AG09309 (cell line): ENCODE data around the gene SDF2.
A peak's percentile ranks its signal among the peaks of the same experiment; 100 is the strongest.

Experiments used
- DNase-seq: peaks from one replicate; pipeline ENCODE4 v3.0.0-alpha.2; 2010; ENCODE audit warnings: low read depth
- H3K4me3 ChIP-seq: 2 replicates; pipeline ENCODE4 v1.5.1; 2011; ENCODE audit warnings: mild to moderate bottlenecking, low read depth, low read length, moderate library complexity; ENCODE audit not compliant: control insufficient read depth
- TF ChIP-seq, protein P1 (sequence below): IDR thresholded peaks from 2 replicates; pipeline ENCODE4 v1.5.1; 2011; ENCODE audit warnings: mild to moderate bottlenecking, low read depth, low read length, inconsistent platforms; ENCODE audit not compliant: insufficient read depth, control insufficient read depth; ENCODE audit errors: missing control alignments

The SDF2 gene

GRCh38 chr17:28661635-28662526 lies at the start of gene SDF2, which contains the start of gene SUPT6H:
Gene SDF2 (minus strand): TSS chr17:28661906. CDS start chr17:28661876, 30 bp downstream.
Gene SUPT6H (plus strand): TSS chr17:28662205. CDS start chr17:28673402, 11,197 bp downstream.
- TF ChIP-seq, protein P1, sequence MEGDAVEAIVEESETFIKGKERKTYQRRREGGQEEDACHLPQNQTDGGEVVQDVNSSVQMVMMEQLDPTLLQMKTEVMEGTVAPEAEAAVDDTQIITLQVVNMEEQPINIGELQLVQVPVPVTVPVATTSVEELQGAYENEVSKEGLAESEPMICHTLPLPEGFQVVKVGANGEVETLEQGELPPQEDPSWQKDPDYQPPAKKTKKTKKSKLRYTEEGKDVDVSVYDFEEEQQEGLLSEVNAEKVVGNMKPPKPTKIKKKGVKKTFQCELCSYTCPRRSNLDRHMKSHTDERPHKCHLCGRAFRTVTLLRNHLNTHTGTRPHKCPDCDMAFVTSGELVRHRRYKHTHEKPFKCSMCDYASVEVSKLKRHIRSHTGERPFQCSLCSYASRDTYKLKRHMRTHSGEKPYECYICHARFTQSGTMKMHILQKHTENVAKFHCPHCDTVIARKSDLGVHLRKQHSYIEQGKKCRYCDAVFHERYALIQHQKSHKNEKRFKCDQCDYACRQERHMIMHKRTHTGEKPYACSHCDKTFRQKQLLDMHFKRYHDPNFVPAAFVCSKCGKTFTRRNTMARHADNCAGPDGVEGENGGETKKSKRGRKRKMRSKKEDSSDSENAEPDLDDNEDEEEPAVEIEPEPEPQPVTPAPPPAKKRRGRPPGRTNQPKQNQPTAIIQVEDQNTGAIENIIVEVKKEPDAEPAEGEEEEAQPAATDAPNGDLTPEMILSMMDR, result no peak
- no peak for DNase-seq
- peak within 1 kb of the TSS; percentile 72 for H3K4me3 ChIP-seq

- DNase-seq, result peak; percentile 55
- peak overlapping the region; percentile 50 for H3K4me3 ChIP-seq
- TF ChIP-seq, protein P1, result no peak
Observed at GRCh38 chr17:28710861-28711722, 49.4 kb upstream of the SDF2 start.

DNA sequence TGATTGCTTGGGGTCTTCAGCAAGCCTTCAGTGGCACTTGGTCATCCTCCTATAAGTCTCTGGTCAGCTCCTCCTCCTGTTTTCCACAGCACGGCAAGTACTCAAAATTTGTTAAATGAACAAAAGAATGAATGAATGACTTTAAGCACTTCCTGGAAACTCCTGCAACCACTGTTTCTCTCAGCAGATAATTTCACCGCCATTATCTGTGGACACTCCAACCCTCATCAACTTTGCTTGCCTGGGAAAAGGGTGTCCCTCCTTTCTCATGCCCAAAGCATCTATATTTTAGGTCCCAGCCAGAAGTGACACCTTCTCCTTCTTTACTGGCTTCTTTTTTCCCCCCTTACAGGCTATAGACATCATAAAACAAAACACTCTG lies 45.6 kb upstream of the SDF2 start:
- no peak for DNase-seq
- TF ChIP-seq, protein P1, result no peak
- H3K4me3 ChIP-seq, result no peak overlapping the region

DNA sequence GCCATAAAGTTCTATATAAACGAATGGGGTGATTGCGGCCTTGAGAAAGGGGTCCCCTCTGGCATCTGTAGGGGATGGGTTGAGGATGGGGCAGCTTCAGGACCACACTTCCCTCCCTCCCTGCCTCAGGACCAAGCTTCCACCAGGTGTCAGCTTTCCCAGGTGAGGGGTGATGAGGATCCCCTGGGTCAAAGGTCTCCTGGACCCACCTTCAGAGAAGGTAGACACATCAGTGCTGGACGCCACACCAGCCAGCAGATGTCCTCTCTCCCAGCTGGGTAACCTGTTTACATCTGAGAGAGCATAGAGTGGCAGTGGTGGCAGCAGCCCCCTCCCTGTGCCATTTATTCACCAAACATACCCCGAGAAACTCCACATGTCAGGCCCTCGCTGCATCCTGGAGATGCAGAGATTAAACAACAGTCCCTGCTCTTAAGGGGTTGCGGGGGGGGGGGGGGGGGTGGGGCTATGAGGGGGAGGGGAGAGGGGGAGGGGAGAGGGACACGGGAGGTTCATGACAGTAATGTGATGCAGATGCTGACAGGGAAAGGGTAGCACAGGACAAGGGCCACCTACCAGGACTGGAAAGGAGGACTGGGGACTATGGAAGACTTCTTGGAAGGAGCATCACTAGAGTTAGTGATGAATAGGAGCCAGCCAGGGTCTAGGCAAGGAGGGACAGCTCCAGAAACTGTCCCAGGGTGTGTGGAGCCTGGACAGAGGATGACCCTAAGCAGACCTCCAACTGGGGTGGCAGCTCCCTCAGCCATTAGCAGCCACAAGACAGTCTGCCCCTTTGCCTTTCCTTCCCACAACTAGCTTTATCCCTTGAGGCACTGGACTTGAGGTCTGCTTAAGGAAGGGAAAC lies 45.0 kb upstream of the SDF2 start:
- DNase-seq, result no peak
- no peak overlapping the region for H3K4me3 ChIP-seq
- TF ChIP-seq, protein P1, result no peak

DNA sequence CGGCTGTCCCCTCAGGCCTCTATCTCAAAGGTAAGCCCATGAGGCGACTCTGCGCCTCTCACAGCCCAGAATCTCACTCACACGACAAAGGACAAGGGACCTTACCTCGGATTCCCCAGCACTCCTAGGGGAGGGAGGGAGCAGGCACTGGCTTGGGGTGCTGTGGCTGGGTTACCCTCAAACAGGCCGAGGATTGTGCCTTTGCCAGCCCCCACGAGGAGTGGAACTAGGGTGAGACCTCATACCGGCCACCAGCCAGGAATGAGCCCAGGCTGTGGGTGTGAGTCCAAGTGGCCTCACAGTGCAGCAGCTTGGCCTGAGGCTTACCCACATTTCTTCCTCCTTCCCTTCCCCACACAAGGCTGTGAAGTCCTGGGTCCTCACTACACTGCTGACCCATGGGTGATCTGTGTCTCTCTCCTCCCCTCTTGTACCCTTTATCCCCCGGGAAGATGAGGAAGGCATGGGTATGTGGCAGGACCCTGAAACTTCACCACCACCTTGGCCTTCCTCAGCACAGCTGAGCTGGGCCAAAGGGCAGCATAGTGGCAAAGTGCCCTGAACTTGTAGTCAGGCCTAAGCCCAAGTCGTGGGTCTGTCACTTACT lies 44.1 kb upstream of the SDF2 start:
- H3K4me3 ChIP-seq, result no peak overlapping the region
- TF ChIP-seq, protein P1, result no peak
- DNase-seq, result no peak
